Measurements from ENCODE around the gene PCMTD2. TPM values are rescaled to one million over a fixed set of nuclear protein-coding genes. Genes with fewer than 3 reads are reported as not detected.

PCMTD2 gene
- total and polyA plus RNA-seq, 2 of the 8 experiments (the other 6 are each of a cell fraction or from before 2014, with no cell fraction given): 21.4 to 55.1 TPM

- Histone ChIP-seq H3K79me2 (ENCODE audit: control insufficient read depth in 1 of 2, insufficient read depth in 2 of 2, low read length in 2 of 2) (no peaks in the 10 kb centered on the region), H3K14ac (ENCODE audit: insufficient read length) (no peak overlapping the region), H2AFZ (ENCODE audit: low read length) (no peak overlapping the region), H3K4ac (replicated peaks; ENCODE audit: insufficient read length, low read depth, low read length) (peak overlapping the region; percentile 7), H3K9me3 (ENCODE audit: insufficient read depth in 2 of 2, low read depth in 1 of 2, low read length in 1 of 2) (no peaks in the 10 kb centered on the region), H2BK20ac (ENCODE audit: low read length) (no peak overlapping the region), H3K23me2 (ENCODE audit: low read depth, low read length) (no peaks in the 10 kb centered on the region), H2BK12ac (ENCODE audit: low read depth, low read length) (peak overlapping the region; percentile 12; the same call in 1 of the 2 replicates), H3K9ac (replicated peaks in 1 of 4; ENCODE audit: extremely low read depth in 1 of 4, low read depth in 3 of 4, low read length in 3 of 4) (no peak overlapping the region), H2BK15ac (ENCODE audit: low read length) (peak overlapping the region; percentile 40; the same call in 1 of the 2 replicates), H4K5ac (ENCODE audit: insufficient read length, low read depth, low read length) (no peak overlapping the region), H3K56ac (replicated peaks; ENCODE audit: insufficient read length, low read depth, low read length) (no peak overlapping the region), H2BK120ac (replicated peaks; ENCODE audit: low read depth, low read length) (no peak overlapping the region), H3K36me3 (ENCODE audit: control insufficient read depth in 2 of 4, insufficient read depth in 4 of 4, low read length in 3 of 4) (no peaks in the 10 kb centered on the region), H3K27ac (ENCODE audit: low read depth, low read length) (no peak overlapping the region), H3K4me3 (ENCODE audit: extremely low read depth in 1 of 4, insufficient read depth in 2 of 4, low read depth in 3 of 4, low read length in 4 of 4) (no peak overlapping the region), H3K4me2 (ENCODE audit: insufficient read depth in 1 of 2, low read depth in 2 of 2, low read length in 2 of 2) (no peak overlapping the region), H4K91ac (replicated peaks; ENCODE audit: insufficient read length, low read length) (peak overlapping the region; percentile 40), H2AK5ac (ENCODE audit: low read depth, low read length) (no peak overlapping the region), H2BK5ac (ENCODE audit: low read depth, low read length) (no peak overlapping the region), H3K27me3 (replicated peaks in 1 of 4; ENCODE audit: control insufficient read depth in 3 of 4, extremely low read depth in 1 of 4, insufficient read depth in 3 of 4, low read length in 3 of 4) (no peaks in the 10 kb centered on the region), H4K20me1 (replicated peaks in 1 of 2; ENCODE audit: control insufficient read depth in 1 of 2, insufficient read depth in 2 of 2, low read length in 2 of 2) (peaks cover 0 to 3% of the 10 kb centered on the region in 2 experiments), H3K79me1 (ENCODE audit: low read depth, low read length) (no peaks in the 10 kb centered on the region), H3K23ac (ENCODE audit: insufficient read length) (no peak overlapping the region), H4K8ac (ENCODE audit: extremely low read depth, insufficient read depth, low read length) (no peak overlapping the region), H3K4me1 (replicated peaks in 1 of 4; ENCODE audit: control insufficient read depth in 3 of 4, insufficient read depth in 4 of 4, low read length in 3 of 4) (no peaks in the 10 kb centered on the region; a peak in 2 of 7 replicates), H3K18ac (ENCODE audit: extremely low read depth, low read length) (no peak overlapping the region)
- FAIRE-seq: no peak
- TF ChIP-seq KDM4A (IDR thresholded peaks at IDR 0.05; ENCODE audit: low read depth, low read length, severe bottlenecking) (no peak), POLR2AphosphoS5 (IDR thresholded peaks at IDR 0.05; ENCODE audit: low read depth, low read length) (no peak), MAFK (IDR thresholded peaks at IDR 0.05; ENCODE audit: low read depth, low read length) (no peak), SIRT6 (IDR thresholded peaks at IDR 0.05; ENCODE audit: low read length) (no peak), USF2 (IDR thresholded peaks at IDR 0.05; ENCODE audit: low read length) (no peak), FOSL1 (IDR thresholded peaks at IDR 0.05; ENCODE audit: insufficient read depth, low read depth, low read length) (no peak), EZH2 (IDR thresholded peaks at IDR 0.05; ENCODE audit: low read depth, low read length, severe bottlenecking) (no peak), TCF12 (IDR thresholded peaks at IDR 0.05; ENCODE audit: low read depth, low read length) (no peak), SP2 (IDR thresholded peaks at IDR 0.05; ENCODE audit: low read length) (no peak)
- ChIA-PET CTCF (ENCODE audit: partially characterized antibody) (interaction anchor here (0.7 to 4.8 kb wide), 11 partner anchors 8 to 90 kb away, joined by 3 to 33 read pairs (median 4); no protein-coding TSS in a partner anchor), POLR2A (ENCODE audit: partially characterized antibody) (interaction anchor here (1.2 to 1.5 kb wide), 2 partner anchors 10 to 45 kb away, joined by 3 read pairs; partner anchors contain the start of gene PCMTD2)
- no peak for DNase-seq (ENCODE audit: low read depth in 1 of 2, low spot score in 2 of 2)
- WGBS, 2 experiments (ENCODE audit: extremely low coverage in 1 of 2, insufficient coverage in 1 of 2, insufficient read length in 1 of 2, insufficient replicate concordance in 2 of 2, low coverage in 1 of 2, low lambda C conversion rate in 2 of 2, missing lambda C conversion rate in 1 of 2): 81% methylated on average over 14 of the region's 15 CpGs; no CpG with 5 or more reads in 1 of the 2 experiments
Measured at GRCh38 chr20:64210656-64211369, 44.7 kb upstream of the PCMTD2 start.
